Neural crest cell (in vitro differentiated cells): ENCODE measurements around the gene PTPN7. TPM values are rescaled to one million over a fixed set of nuclear protein-coding genes. Genes with fewer than 3 reads are reported as not detected.

Experiments
- DNase-seq: peaks from one replicate; pipeline ENCODE4 v3.0.0; 2021; ENCODE audit warnings: low read depth, mixed read lengths, low spot score
- H3K27ac Mint-ChIP-seq: one replicate; pipeline ENCODE4 v1.8.0; 2021; ENCODE audit warnings: mild to moderate bottlenecking, mixed read lengths; ENCODE audit not compliant: unreplicated experiment
- H3K27me3 Mint-ChIP-seq: 2 replicates; pipeline ENCODE4 v1.8.0; 2021; ENCODE audit warnings: low read depth, mild to moderate bottlenecking, mixed read lengths
- H3K36me3 Mint-ChIP-seq: 2 replicates; pipeline ENCODE4 v1.8.0; 2021; ENCODE audit warnings: low read depth, mild to moderate bottlenecking, mixed read lengths
- H3K4me1 Mint-ChIP-seq: 2 replicates; pipeline ENCODE4 v1.8.0; 2021; ENCODE audit warnings: mixed read lengths
- H3K4me3 Mint-ChIP-seq: one replicate; pipeline ENCODE4 v1.8.0; 2021; ENCODE audit warnings: mild to moderate bottlenecking, mixed read lengths
- H3K9me3 Mint-ChIP-seq: 2 replicates; pipeline ENCODE4 v1.8.0; 2021; ENCODE audit warnings: mixed read lengths
- CTCF ChIP-seq: fragments of 200-600 bp; sonication (generic); conservative IDR thresholded peaks from 2 replicates; pipeline ENCODE4 v1.5.0; 2021; ENCODE audit warnings: antibody characterized with exemption, mild to moderate bottlenecking
- total RNA-seq: library from RNA; stranded (reverse); gene quantifications from 2 replicates; pipeline ENCODE4 v1.2.1, GENCODE V29; 2021

The PTPN7 gene
- total RNA-seq, 1 donor from 2014 or later, result not detected

- peaks cover 20% of the 10 kb centered on the region for H3K4me1 Mint-ChIP-seq
- DNase-seq, result no peak
- no peak for TF ChIP-seq CTCF
- H3K36me3 Mint-ChIP-seq, result peaks cover 2% of the 10 kb centered on the region
- no peak overlapping the region for H3K27ac Mint-ChIP-seq
- no peaks in the 10 kb centered on the region for H3K9me3 Mint-ChIP-seq
- H3K4me3 Mint-ChIP-seq, result no peak overlapping the region
- no peaks in the 10 kb centered on the region for H3K27me3 Mint-ChIP-seq
Observed at GRCh38 chr1:202127836-202128622, 32.4 kb downstream of the PTPN7 start.

GRCh38 chr1:202127061-202127460, 33.3 kb downstream of the PTPN7 start:
- no peak for TF ChIP-seq CTCF
- Mint-ChIP-seq H3K4me1 (peaks cover 20% of the 10 kb centered on the region), H3K27me3 (no peaks in the 10 kb centered on the region), H3K27ac (no peak overlapping the region), H3K36me3 (no peaks in the 10 kb centered on the region), H3K4me3 (no peak overlapping the region), H3K9me3 (no peaks in the 10 kb centered on the region)
- DNase-seq, result no peak

- H3K9me3 Mint-ChIP-seq, result no peaks in the 10 kb centered on the region
- H3K4me1 Mint-ChIP-seq, result peaks cover 20% of the 10 kb centered on the region
- DNase-seq, result no peak
- peaks cover under 1% of the 10 kb centered on the region for H3K27me3 Mint-ChIP-seq
- TF ChIP-seq CTCF, result no peak
- no peak overlapping the region for H3K27ac Mint-ChIP-seq
- no peaks in the 10 kb centered on the region for H3K36me3 Mint-ChIP-seq
- no peak overlapping the region for H3K4me3 Mint-ChIP-seq
Observed at GRCh38 chr1:202126426-202126825, 34.0 kb downstream of the PTPN7 start.

GRCh38 chr1:202125611-202126010, 34.8 kb downstream of the PTPN7 start:
- H3K4me1 Mint-ChIP-seq, result peaks cover 16% of the 10 kb centered on the region
- peaks cover 4% of the 10 kb centered on the region for H3K27me3 Mint-ChIP-seq
- no peak overlapping the region for H3K4me3 Mint-ChIP-seq
- H3K36me3 Mint-ChIP-seq, result no peaks in the 10 kb centered on the region
- TF ChIP-seq CTCF, result no peak
- no peak for DNase-seq
- H3K27ac Mint-ChIP-seq, result no peak overlapping the region
- no peaks in the 10 kb centered on the region for H3K9me3 Mint-ChIP-seq

- Mint-ChIP-seq H3K27ac (no peak overlapping the region), H3K36me3 (no peaks in the 10 kb centered on the region), H3K27me3 (peaks cover 4% of the 10 kb centered on the region), H3K4me1 (peaks cover 2% of the 10 kb centered on the region), H3K4me3 (no peak overlapping the region), H3K9me3 (no peaks in the 10 kb centered on the region)
- DNase-seq, result no peak
- TF ChIP-seq CTCF, result no peak
Observed at GRCh38 chr1:202124142-202124541, 36.3 kb downstream of the PTPN7 start.
